Hindlimb muscle (tissue), 1 donor: Measurements from ENCODE around the gene RAB36. TPM values are rescaled to one million over a fixed set of nuclear protein-coding genes. Genes with fewer than 3 reads are reported as not detected.

ENCODE experiments used
- DNase-seq: peaks from one replicate; pipeline ENCODE4 v3.0.0-alpha.2; 2013
- polyA plus RNA-seq: library from polyadenylated mRNA; unstranded; fragments of 120-200 nt; gene quantifications from one replicate; pipeline ENCODE4 v1.2.1, GENCODE V29; 2013; ENCODE audit not compliant: insufficient read length

RAB36 gene
- polyA plus RNA-seq, 1 donor: 1.9 TPM

- no peak for DNase-seq
Observed at GRCh38 chr22:23158516-23159290, 13.4 kb downstream of the RAB36 start.

- DNase-seq: no peak
Observed at GRCh38 chr22:23159291-23159630, 14.0 kb downstream of the RAB36 start.

DNA sequence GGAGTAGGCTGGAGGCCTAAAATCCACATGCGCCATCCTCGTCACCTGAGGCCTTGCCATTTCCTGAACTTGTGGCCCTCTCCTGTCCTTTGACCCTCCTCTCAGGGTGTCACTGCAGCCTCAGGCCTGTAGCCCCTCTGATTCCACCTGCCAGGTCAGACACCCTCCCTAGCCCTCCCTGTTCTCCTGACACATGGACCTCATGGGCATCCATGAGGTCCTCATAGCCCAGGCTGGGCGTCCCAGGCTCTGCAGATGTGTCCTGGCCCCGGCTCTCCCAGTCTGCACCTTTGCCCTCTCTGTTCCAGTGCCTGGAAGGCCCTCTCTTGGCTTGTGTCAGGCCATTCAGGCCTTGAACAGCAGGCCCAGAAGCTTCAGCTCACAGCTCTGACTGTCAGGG is 15.8 kb downstream of the RAB36 start:
- DNase-seq: no peak

DNA sequence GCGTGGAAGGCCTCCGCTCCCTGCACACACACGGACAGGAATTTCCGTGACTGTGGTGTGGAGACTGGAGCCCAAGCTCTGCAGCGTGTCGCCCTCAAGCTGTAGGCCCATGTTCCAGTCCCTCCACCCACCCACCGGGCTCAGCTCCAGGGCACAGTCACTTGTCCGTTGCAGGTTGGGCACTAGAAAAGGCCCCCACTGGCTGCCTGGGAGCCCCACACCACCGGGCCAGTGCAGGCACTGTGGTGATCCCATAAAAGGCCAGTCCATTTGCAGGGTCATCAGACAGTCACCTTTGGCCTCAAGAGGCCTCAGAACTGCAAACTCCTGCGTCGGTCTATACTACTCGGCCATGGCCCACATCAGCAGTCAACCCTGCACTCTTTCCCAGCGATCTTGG is 16.3 kb downstream of the RAB36 start:
- no peak for DNase-seq

GRCh38 chr22:23163665-23164064 is 18.4 kb downstream of the RAB36 start:
- DNase-seq: no peak

GRCh38 chr22:23164091-23164490 is 18.8 kb downstream of the RAB36 start:
- DNase-seq: no peak

DNA sequence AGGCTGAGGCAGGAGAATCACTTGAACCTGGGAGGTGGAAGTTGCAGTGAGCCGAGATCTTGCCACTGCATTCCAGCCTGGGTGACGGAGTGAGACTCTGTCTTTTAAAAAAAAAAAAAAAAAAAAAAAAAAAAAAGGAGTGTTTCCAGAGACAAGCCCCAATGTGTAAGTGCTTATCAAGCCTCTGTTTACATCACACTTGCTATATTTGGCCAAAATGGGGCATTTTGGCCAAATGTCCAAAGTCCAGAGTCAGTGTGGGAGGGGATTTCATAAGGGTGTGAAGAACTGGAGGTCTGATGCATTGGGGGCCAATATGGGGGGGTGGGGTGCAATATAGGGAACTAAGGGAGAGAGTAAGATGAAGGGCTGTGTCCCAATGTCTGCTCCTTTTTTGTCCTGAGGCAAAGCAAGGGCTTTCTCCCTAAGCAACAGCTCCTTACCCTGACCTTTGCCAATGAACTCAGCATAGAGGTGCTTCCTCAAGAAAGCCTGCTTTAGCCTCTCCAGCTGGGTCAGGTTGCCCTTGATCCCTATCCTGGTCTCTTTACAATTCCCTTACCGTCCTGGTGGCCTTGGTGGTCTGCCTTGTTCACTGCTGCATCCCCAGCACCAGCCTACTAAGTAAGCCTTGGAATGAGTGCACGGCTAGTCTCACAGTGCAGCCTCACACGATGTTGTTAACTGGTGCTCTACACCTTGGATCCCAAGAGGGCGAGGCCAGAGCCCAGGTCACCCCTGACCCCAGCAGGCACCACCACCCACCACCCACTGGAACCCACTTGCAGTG is 21.0 kb downstream of the RAB36 start:
- no peak for DNase-seq

- DNase-seq: no peak
Observed at GRCh38 chr22:23166841-23167616, 21.8 kb downstream of the RAB36 start.

GRCh38 chr22:23168391-23169042 is 23.2 kb downstream of the RAB36 start:
- DNase-seq: no peak

DNA sequence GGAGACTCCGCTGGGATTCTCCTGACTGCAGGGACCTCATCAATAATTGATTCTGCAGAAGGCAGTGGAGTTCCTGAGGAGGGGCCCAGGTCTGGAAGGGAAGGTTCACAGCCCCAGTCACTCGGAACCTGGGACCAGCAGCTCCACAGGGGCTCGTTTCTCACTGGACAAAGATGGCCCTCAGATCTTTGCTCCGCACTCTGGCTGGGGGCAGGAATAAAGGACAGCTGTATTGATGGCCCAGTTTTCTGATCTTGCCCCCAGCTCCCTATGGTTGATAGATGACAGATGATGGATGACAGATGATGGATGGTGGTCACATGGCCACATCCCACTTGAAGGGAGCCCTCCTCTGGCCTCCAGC is 23.7 kb downstream of the RAB36 start:
- no peak for DNase-seq

GRCh38 chr22:23175817-23176644 is 30.8 kb downstream of the RAB36 start:
- DNase-seq: no peak

- no peak for DNase-seq
Observed at GRCh38 chr22:23176645-23177027, 31.4 kb downstream of the RAB36 start.

GRCh38 chr22:23177197-23177596 is 31.9 kb downstream of the RAB36 start:
- no peak for DNase-seq

GRCh38 chr22:23178512-23179254 is 33.4 kb downstream of the RAB36 start:
- peak; percentile 73 for DNase-seq

DNA sequence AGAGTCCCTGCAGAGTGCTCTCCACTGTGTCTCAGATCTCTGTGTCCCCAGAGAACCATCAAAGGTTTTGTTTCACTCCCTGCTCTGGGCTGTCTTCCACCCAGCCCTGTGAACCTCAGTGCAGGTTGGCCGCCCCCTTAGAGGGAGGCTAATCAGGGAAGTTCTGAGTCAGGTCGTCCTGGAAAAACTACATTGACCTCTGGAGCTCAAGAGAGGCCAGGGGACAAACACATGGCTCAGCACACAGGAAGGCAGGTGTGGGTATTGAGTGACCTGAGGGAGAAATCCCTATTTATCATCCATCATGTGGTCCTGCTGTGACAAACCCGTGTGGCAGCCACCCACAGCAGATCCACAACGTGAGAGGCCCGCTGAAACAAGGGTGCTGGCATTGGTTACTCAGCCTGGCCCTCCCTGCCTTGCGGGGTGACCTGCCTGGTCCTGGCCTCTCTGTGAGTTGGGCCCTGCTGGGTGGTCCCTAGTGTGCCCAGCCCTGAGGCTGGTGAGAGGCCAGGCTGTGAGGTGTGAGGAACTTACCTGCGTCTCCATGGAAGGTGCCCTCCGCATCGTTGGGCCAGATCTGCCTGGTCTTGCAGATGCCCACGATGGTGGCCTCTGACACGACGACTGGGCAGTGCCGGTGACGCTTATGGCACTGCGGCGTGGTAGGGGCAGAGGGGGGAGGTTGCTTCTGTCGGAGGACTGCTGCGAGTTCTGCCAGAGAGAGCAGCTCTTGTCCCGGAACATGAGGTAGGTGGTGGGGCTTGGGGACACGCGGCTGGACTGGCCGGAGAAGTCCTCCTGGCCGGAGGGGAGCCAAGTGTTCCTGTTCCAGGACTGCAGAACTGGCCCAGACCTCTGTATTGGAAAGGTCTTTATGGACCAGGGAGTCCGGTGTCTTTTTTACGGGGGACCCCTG is 34.4 kb downstream of the RAB36 start:
- no peak for DNase-seq

GRCh38 chr22:23180301-23180892 is 35.1 kb downstream of the RAB36 start, which contains the start of gene BCR:
BCR (plus strand) TSS chr22:23180509; CDS start chr22:23180961, 452 bp downstream.
- peak; percentile 80 for DNase-seq

GRCh38 chr22:23180893-23181720 is 35.8 kb downstream of the RAB36 start:
- DNase-seq: no peak

DNA sequence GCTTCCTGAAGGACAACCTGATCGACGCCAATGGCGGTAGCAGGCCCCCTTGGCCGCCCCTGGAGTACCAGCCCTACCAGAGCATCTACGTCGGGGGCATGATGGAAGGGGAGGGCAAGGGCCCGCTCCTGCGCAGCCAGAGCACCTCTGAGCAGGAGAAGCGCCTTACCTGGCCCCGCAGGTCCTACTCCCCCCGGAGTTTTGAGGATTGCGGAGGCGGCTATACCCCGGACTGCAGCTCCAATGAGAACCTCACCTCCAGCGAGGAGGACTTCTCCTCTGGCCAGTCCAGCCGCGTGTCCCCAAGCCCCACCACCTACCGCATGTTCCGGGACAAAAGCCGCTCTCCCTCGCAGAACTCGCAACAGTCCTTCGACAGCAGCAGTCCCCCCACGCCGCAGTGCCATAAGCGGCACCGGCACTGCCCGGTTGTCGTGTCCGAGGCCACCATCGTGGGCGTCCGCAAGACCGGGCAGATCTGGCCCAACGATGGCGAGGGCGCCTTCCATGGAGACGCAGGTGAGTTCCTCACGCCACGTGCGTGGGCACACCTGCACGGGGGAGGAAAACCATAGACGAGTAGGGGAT is 36.5 kb downstream of the RAB36 start:
- no peak for DNase-seq
